PC-3 (cell line): ENCODE data around the gene SPPL2B. TPM values are rescaled to one million over a fixed set of nuclear protein-coding genes. Genes with fewer than 3 reads are reported as not detected.

Source experiments
- ATAC-seq: fragments of 200-7000 bp; cut with Tn5 transposase; 2 replicates; pipeline ENCODE4 v1.9.1; 2020; ENCODE audit warnings: mild to moderate bottlenecking, moderate library complexity
- BruUV-seq: library from RNA; stranded (reverse); fragments of 400-500 nt; replicated peaks from 2 replicates; lab custom pipeline; 2021; lab: Mats Ljungman, UMichigan
- CTCF ChIA-PET: fragments of 300-600 bp; sonication (Branson Sonifier 250); formaldehyde crosslinking; loops from one replicate; lab custom pipeline; 2022; ENCODE audit warnings: antibody characterized with exemption; lab: Charles Lee
- POLR2A ChIA-PET: fragments of 300-600 bp; sonication (Branson Sonifier 250); formaldehyde crosslinking; loops from one replicate; lab custom pipeline; 2022; ENCODE audit warnings: antibody characterized with exemption; ENCODE audit not compliant: unreplicated experiment; lab: Charles Lee
- DNase-seq: peaks from one replicate; pipeline ENCODE4 v3.0.0-alpha.2; 2015
- H2AFZ ChIP-seq: fragments of 300-600 bp; sonication (generic); 2 replicates; pipeline ENCODE4 v1.6.0; 2016; ENCODE audit warnings: antibody characterized with exemption, low read length
- H3F3A ChIP-seq: fragments of 300-600 bp; sonication (generic); one replicate; pipeline ENCODE4 v1.6.0; 2017; ENCODE audit warnings: antibody characterized with exemption, low read length, control low read depth, mild to moderate bottlenecking; ENCODE audit not compliant: unreplicated experiment
- H3K27ac ChIP-seq: fragments of 300-600 bp; sonication (generic); 2 replicates; pipeline ENCODE4 v1.5.1; 2016; ENCODE audit warnings: mild to moderate bottlenecking, low read length
- H3K27me3 ChIP-seq: fragments of 300-600 bp; sonication (generic); 2 replicates; pipeline ENCODE4 v1.6.1; 2016; ENCODE audit warnings: low read length, mixed read lengths
- H3K36me3 ChIP-seq: fragments of 300-600 bp; sonication (generic); 2 replicates; pipeline ENCODE4 v1.6.1; 2016; ENCODE audit warnings: low read depth, mixed run types, low read length, mixed read lengths
- H3K4me1 ChIP-seq: fragments of 300-600 bp; sonication (generic); 2 replicates; pipeline ENCODE4 v1.5.1; 2016; ENCODE audit warnings: low read length; ENCODE audit not compliant: insufficient read depth
- H3K4me2 ChIP-seq: fragments of 300-600 bp; sonication (generic); 2 replicates; pipeline ENCODE4 v1.6.0; 2016; ENCODE audit warnings: low read length
- H3K4me3 ChIP-seq: fragments of 300-600 bp; sonication (generic); 2 replicates; pipeline ENCODE4 v1.5.1; 2016; ENCODE audit warnings: mild to moderate bottlenecking, low read length, mixed read lengths
- H3K79me2 ChIP-seq: fragments of 300-600 bp; sonication (generic); 2 replicates; pipeline ENCODE4 v1.6.1; 2017; ENCODE audit warnings: low read length, mixed read lengths
- H3K9ac ChIP-seq: fragments of 300-600 bp; sonication (generic); 2 replicates; pipeline ENCODE4 v1.6.0; 2016; ENCODE audit warnings: mild to moderate bottlenecking, low read length
- H3K9me2 ChIP-seq: fragments of 300-600 bp; sonication (generic); replicated peaks from 2 replicates; pipeline ENCODE4 v1.6.1; 2016; ENCODE audit warnings: mixed run types, low read length, mixed read lengths
- H3K9me3 ChIP-seq: fragments of 300-600 bp; sonication (generic); 2 replicates; pipeline ENCODE4 v1.6.1; 2016; ENCODE audit warnings: low read length, mixed read lengths
- H4K20me1 ChIP-seq: fragments of 300-600 bp; sonication (generic); 2 replicates; pipeline ENCODE4 v1.6.1; 2016; ENCODE audit warnings: low read length, mixed read lengths
- CTCF ChIP-seq: fragments of 300-600 bp; sonication (generic); conservative IDR thresholded peaks from 2 replicates; pipeline ENCODE4 v1.5.1; 2017; ENCODE audit warnings: antibody characterized with exemption, low read depth, mild to moderate bottlenecking, low read length
- EZH2 ChIP-seq: fragments of 300-600 bp; sonication (generic); IDR thresholded peaks from one replicate; pipeline ENCODE4 v1.6.1; 2017; ENCODE audit warnings: antibody characterized with exemption, mild to moderate bottlenecking, low read length; ENCODE audit not compliant: unreplicated experiment
- EZH2phosphoT487 ChIP-seq: fragments of 300-600 bp; sonication (generic); IDR thresholded peaks from 2 replicates; pipeline ENCODE4 v1.6.1; 2018; ENCODE audit warnings: mild to moderate bottlenecking, antibody characterized with exemption, low read length, borderline replicate concordance
- intact Hi-C: fragments of 100-400 bp; cut with micrococcal nuclease; formaldehyde crosslinking; loops from 2 replicates; pipeline ENCODE4 v1.9.0; 2023
- total RNA-seq: library from RNA; depleted of rRNA; stranded (reverse); fragments of >200 nt; gene quantifications from 2 replicates; pipeline ENCODE4 v1.2.3, GENCODE V29; 2014

The SPPL2B gene
- total RNA-seq, 1 experiment from 2014 or later, result 28.6 TPM

- H3K4me3 ChIP-seq, result no peak overlapping the region
- TF ChIP-seq EZH2 (no peak), EZH2phosphoT487 (no peak), CTCF (no peak)
- no peak overlapping the region for H3K9ac ChIP-seq
- H3F3A ChIP-seq, result no peaks in the 10 kb centered on the region
- H3K79me2 ChIP-seq, result no peaks in the 10 kb centered on the region
- intact Hi-C loops, result no loop called here
- CTCF ChIA-PET, result no interaction called here
- H4K20me1 ChIP-seq, result no peaks in the 10 kb centered on the region
- H3K27me3 ChIP-seq, result peaks cover 23% of the 10 kb centered on the region
- no peaks in the 10 kb centered on the region for H3K9me3 ChIP-seq
- H3K4me1 ChIP-seq, result no peaks in the 10 kb centered on the region
- no peaks in the 10 kb centered on the region for H3K9me2 ChIP-seq
- no peak overlapping the region for H2AFZ ChIP-seq
- POLR2A ChIA-PET, result no interaction called here
- H3K27ac ChIP-seq, result no peak overlapping the region
- no peak overlapping the region for H3K4me2 ChIP-seq
- no peak for DNase-seq
- BruUV-seq, result no TSS peak
- no peaks in the 10 kb centered on the region for H3K36me3 ChIP-seq
- ATAC-seq, result no peak
Measured at GRCh38 chr19:2362046-2362969, 33.8 kb downstream of the SPPL2B start.

GRCh38 chr19:2362970-2363300 is 34.5 kb downstream of the SPPL2B start:
- H3K27me3 ChIP-seq, result peaks cover 23% of the 10 kb centered on the region
- intact Hi-C loops, result no loop called here

More at GRCh38 chr19:2362970-2363300, 34.5 kb downstream of the SPPL2B start:
- no peak overlapping the region for H3K4me3 ChIP-seq
- H3K9me3 ChIP-seq, result no peaks in the 10 kb centered on the region
- TF ChIP-seq CTCF, result no peak
- TF ChIP-seq EZH2, result no peak
- TF ChIP-seq EZH2phosphoT487, result no peak
- H3K27ac ChIP-seq, result no peak overlapping the region
- ChIA-PET CTCF (no interaction called here), POLR2A (no interaction called here)
- H3F3A ChIP-seq, result no peaks in the 10 kb centered on the region
- no peaks in the 10 kb centered on the region for H3K79me2 ChIP-seq
- no peak overlapping the region for H3K9ac ChIP-seq
- no TSS peak for BruUV-seq
- DNase-seq (no peak), ATAC-seq (no peak)
- H3K36me3 ChIP-seq, result no peaks in the 10 kb centered on the region
- H3K9me2 ChIP-seq, result no peaks in the 10 kb centered on the region
- H3K4me2 ChIP-seq, result no peak overlapping the region
- H4K20me1 ChIP-seq, result no peaks in the 10 kb centered on the region
- no peak overlapping the region for H2AFZ ChIP-seq
- H3K4me1 ChIP-seq, result no peaks in the 10 kb centered on the region
